SK-N-MC (cell line): ENCODE results near the gene ELOVL6.

ENCODE experiments used
- EZH2 ChIP-seq: fragments of 200-600 bp; sonication (generic); IDR thresholded peaks from one replicate; pipeline ENCODE4 v1.6.1; 2017; ENCODE audit warnings: antibody characterized with exemption
- FOXP2 ChIP-seq: optimal IDR thresholded peaks from 2 replicates; pipeline ENCODE3; 2011; ENCODE audit warnings: mild to moderate bottlenecking, moderate library complexity; ENCODE audit not compliant: insufficient read depth; ENCODE audit errors: extremely low read length, control extremely low read depth
- POLR2AphosphoS5 ChIP-seq: IDR thresholded peaks from 2 replicates; pipeline ENCODE4 v1.6.1; 2012; ENCODE audit warnings: mild to moderate bottlenecking, low read depth, low read length, borderline replicate concordance

DNA sequence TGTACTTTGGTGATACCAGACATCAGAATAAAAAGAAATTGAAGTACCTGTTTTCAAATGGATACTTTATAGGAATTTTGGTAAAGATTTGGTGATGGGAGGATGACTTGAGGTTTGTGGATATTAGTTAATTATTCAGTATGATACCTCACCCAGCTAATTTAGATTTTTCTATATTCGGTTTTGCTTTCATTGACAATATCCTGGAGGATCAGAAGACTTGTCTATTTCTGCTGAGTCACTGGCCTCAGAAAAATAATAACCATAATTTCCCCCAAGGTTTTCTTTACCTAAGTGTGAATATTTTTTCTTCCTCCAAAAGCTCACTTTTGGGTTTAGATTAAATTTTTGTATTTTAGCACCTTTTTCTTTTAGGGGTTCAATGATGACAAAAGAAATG, 185.5 kb downstream of the ELOVL6 start:
- TF ChIP-seq EZH2 (no peak), POLR2AphosphoS5 (no peak), FOXP2 (no peak)
